ENCODE data around the gene DSN1. TPM values are rescaled to one million over a fixed set of nuclear protein-coding genes. Genes with fewer than 3 reads are reported as not detected.

Gene DSN1
- total and polyA plus RNA-seq, 11 donors, result 3.2 to 7.0 (median 4.9) TPM

- Histone ChIP-seq H3K36me3 (no peaks in the 10 kb centered on the region), H3K9me3 (no peaks in the 10 kb centered on the region), H3K4me3 (no peak overlapping the region), H3K27ac (no peak overlapping the region), H3K4me1 (peaks cover 0 to 57% (median 17%) of the 10 kb centered on the region in 12 donors), H3K27me3 (no peaks in the 10 kb centered on the region)
- intact Hi-C loops (cut with DNase I), result loop anchor here in 2 of 10 donors (10.0 kb wide), 1 partner anchor 186 kb away; no protein-coding TSS in a partner anchor
- WGBS, 4 donors, result 57 to 64% (median 60%) methylated on average over 4 of the region's 4 CpGs
- ATAC-seq (no peak), DNase-seq (no peak)
- TF ChIP-seq CTCF (IDR thresholded peaks at IDR 0.05) (no peak), POLR2A (IDR thresholded peaks at IDR 0.05) (no peak)
These were observed 32.5 kb downstream of the DSN1 start for GRCh38 chr20:36741072-36741471.

GRCh38 chr20:36737183-36737499, 36.4 kb downstream of the DSN1 start:
- Histone ChIP-seq H3K36me3 (no peaks in the 10 kb centered on the region), H3K27ac (peak overlapping the region in 1 of 12 donors; percentile 31), H3K9me3 (no peaks in the 10 kb centered on the region), H3K4me3 (no peak overlapping the region), H3K27me3 (no peaks in the 10 kb centered on the region), H3K4me1 (peaks cover 0 to 63% (median 24%) of the 10 kb centered on the region in 12 donors)
- TF ChIP-seq POLR2A (IDR thresholded peaks at IDR 0.05) (no peak), CTCF (IDR thresholded peaks at IDR 0.05) (no peak)
- WGBS, 4 donors, result 72 to 79% (median 77%) methylated on average over 6 of the region's 6 CpGs
- intact Hi-C loops (cut with DNase I), result no loop called here
- no peak for DNase-seq
- no peak for ATAC-seq

- 61 to 74% (median 66%) methylated on average over 3 of the region's 3 CpGs for WGBS, 4 donors
- H3K27ac ChIP-seq, result peak overlapping the region in 1 of 12 donors; percentile 31
These were observed 36.9 kb downstream of the DSN1 start for GRCh38 chr20:36736451-36737182.

GRCh38 chr20:36732456-36732855, 41.1 kb downstream of the DSN1 start:
- 91 to 100% (median 97%) methylated on average over 1 of the region's 1 CpG for WGBS, 4 donors
- H3K4me1 ChIP-seq, result peaks cover 0 to 63% (median 24%) of the 10 kb centered on the region in 12 donors
- DNase-seq, result no peak
- TF ChIP-seq CTCF (IDR thresholded peaks at IDR 0.05), result no peak
- no peak for TF ChIP-seq POLR2A (IDR thresholded peaks at IDR 0.05)
- H3K4me3 ChIP-seq, result no peak overlapping the region
- no peaks in the 10 kb centered on the region for H3K9me3 ChIP-seq
- H3K27ac ChIP-seq, result no peak overlapping the region
- H3K36me3 ChIP-seq, result no peaks in the 10 kb centered on the region
- intact Hi-C loops (cut with DNase I), result no loop called here
- H3K27me3 ChIP-seq, result no peaks in the 10 kb centered on the region
- no peak for ATAC-seq

More at GRCh38 chr20:36736451-36737182, 36.9 kb downstream of the DSN1 start:
- Histone ChIP-seq H3K4me3 (no peak overlapping the region), H3K36me3 (no peaks in the 10 kb centered on the region), H3K9me3 (no peaks in the 10 kb centered on the region), H3K4me1 (peaks cover 0 to 61% (median 23%) of the 10 kb centered on the region in 12 donors), H3K27me3 (no peaks in the 10 kb centered on the region)
- no peak for DNase-seq
- intact Hi-C loops (cut with DNase I), result no loop called here
- ATAC-seq, result no peak
- TF ChIP-seq POLR2A (IDR thresholded peaks at IDR 0.05), result no peak
